K562 (cell line): Measurements from ENCODE around the gene ATAD2B.

ENCODE experiments used
- CREB1 ChIP-seq, 2 experiments: sonication (generic) in 1 of 2; formaldehyde crosslinking in 1 of 2; IDR thresholded peaks; 2 replicates each; pipeline versions ENCODE4 v1.6.1 to v1.8.0; 2012 to 2022; ENCODE audit warnings: inconsistent platforms in 1 of 2, mild to moderate bottlenecking in 1 of 2, missing genetic modification reagents in 1 of 2, moderate library complexity in 1 of 2
- CTCF ChIP-seq, 3 experiments: IDR thresholded peaks in 2 of 3; conservative IDR thresholded peaks in 1 of 3; 2 replicates each; pipeline ENCODE4 v1.5.1; 2011 to 2012; ENCODE audit warnings: low read length in 3 of 3, mild to moderate bottlenecking in 3 of 3, control low read depth in 2 of 3, improper control_type of control experiment in 1 of 3, inconsistent platforms in 1 of 3, low read depth in 1 of 3, mixed read lengths in 1 of 3, moderate library complexity in 1 of 3; ENCODE audit not compliant: insufficient read depth in 2 of 3
- ELF4 ChIP-seq: fragments of 450-650 bp; formaldehyde crosslinking; IDR thresholded peaks from 2 replicates; pipeline ENCODE4 v1.4.0; 2022; ENCODE audit warnings: missing genetic modification characterization
- IRF2 ChIP-seq: sonication (generic); formaldehyde crosslinking; IDR thresholded peaks from 2 replicates; pipeline ENCODE4 v1.8.1; 2022; ENCODE audit warnings: mild to moderate bottlenecking, missing genetic modification reagents
- POLR2A ChIP-seq: fragments of 450-650 bp; conservative IDR thresholded peaks from 2 replicates; pipeline ENCODE4 v1.6.1; 2016
- POLR2AphosphoS2 ChIP-seq: IDR thresholded peaks from 2 replicates; pipeline ENCODE4 v1.6.1; 2012; ENCODE audit warnings: low read length, improper control_type of control experiment
- PTBP1 ChIP-seq: fragments of 200-400 bp; formaldehyde crosslinking; IDR thresholded peaks from 2 replicates; pipeline ENCODE4 v1.6.1; 2017; ENCODE audit warnings: low read depth, low read length
- RB1 ChIP-seq: fragments of 450-650 bp; IDR thresholded peaks from 2 replicates; pipeline ENCODE4 v1.6.1; 2017; ENCODE audit warnings: low read depth, mild to moderate bottlenecking
- RBM14 ChIP-seq: fragments of 200-400 bp; formaldehyde crosslinking; IDR thresholded peaks from 2 replicates; pipeline ENCODE4 v1.6.1; 2018; ENCODE audit warnings: low read depth, mild to moderate bottlenecking, low read length, moderate library complexity, borderline replicate concordance; ENCODE audit not compliant: insufficient read depth
- RNF2 ChIP-seq: sonication (generic); IDR thresholded peaks from 2 replicates; pipeline ENCODE4 v1.6.1; 2016
- SAP30 ChIP-seq: fragments of 200-600 bp; sonication (generic); IDR thresholded peaks from 2 replicates; pipeline ENCODE4 v1.6.1; 2012; ENCODE audit warnings: borderline replicate concordance, low read depth, mild to moderate bottlenecking, moderate library complexity, low read length, control low read depth, inconsistent platforms; ENCODE audit not compliant: insufficient read depth, poor library complexity, severe bottlenecking
- THAP12 ChIP-seq: fragments of 250-450 bp; sonication (Bioruptor Pico); IDR thresholded peaks from 2 replicates; pipeline ENCODE4 v1.9.0; 2021; ENCODE audit warnings: mild to moderate bottlenecking, inconsistent platforms
- ZBTB34 ChIP-seq: fragments of 250-450 bp; sonication (Bioruptor Pico); IDR thresholded peaks from 2 replicates; pipeline ENCODE4 v1.8.0; 2021; ENCODE audit warnings: mild to moderate bottlenecking, moderate library complexity

- TF ChIP-seq ELF4 (CRISPR knock-in tag) = no peak
- no peak for TF ChIP-seq CTCF (IDR thresholded peaks at IDR 0.05 in 2 of 3, conservative IDR thresholded peaks at IDR 0.05 in 1 of 3; ENCODE audit: insufficient read depth in 2 of 3, low read depth in 1 of 3, low read length in 3 of 3)
- no peak for TF ChIP-seq IRF2
- no peak for TF ChIP-seq THAP12 (CRISPR knock-in tag)
- TF ChIP-seq POLR2A = no peak
- no peak for TF ChIP-seq POLR2AphosphoS2
- no peak for TF ChIP-seq RB1
- TF ChIP-seq SAP30 = no peak
- TF ChIP-seq ZBTB34 = no peak
- TF ChIP-seq PTBP1 = no peak
- TF ChIP-seq RBM14 = no peak
- no peak for TF ChIP-seq CREB1 (IDR thresholded peaks at IDR 0.05)
- no peak for TF ChIP-seq CREB1 (CRISPR knock-in tag; IDR thresholded peaks at IDR 0.05)
- no peak for TF ChIP-seq RNF2
Observed at GRCh38 chr2:23706613-23707078, 220.3 kb downstream of the ATAD2B start.
